PC-9 (cell line): Measurements from ENCODE around the gene FASN.

ENCODE experiments used
- CTCF ChIP-seq: fragments of 200-600 bp; sonication (generic); conservative IDR thresholded peaks from 2 replicates; pipeline ENCODE4 v1.6.1; 2017; ENCODE audit warnings: mixed run types, antibody characterized with exemption, mild to moderate bottlenecking, moderate library complexity
- EZH2 ChIP-seq: fragments of 200-600 bp; sonication (generic); IDR thresholded peaks from 2 replicates; pipeline ENCODE4 v1.8.0; 2017; ENCODE audit warnings: antibody characterized with exemption, low read depth

- TF ChIP-seq CTCF = no peak
- TF ChIP-seq EZH2 = no peak
Observed at GRCh38 chr17:82114447-82114846, 16.4 kb upstream of the FASN start.
